ENCODE results near the gene FBXO10. TPM values are rescaled to one million over a fixed set of nuclear protein-coding genes. Genes with fewer than 3 reads are reported as not detected.
"Not testable (repeated sequence)": the region's sequence is repeated elsewhere in the genome, so short reads cannot be mapped to it uniquely, and the experiment has no call there.

Gene FBXO10
- total RNA-seq, 2 experiments from 2014 or later: 0.81 to 2.3 TPM

- Mint-ChIP-seq H3K27me3 (no peaks in the 10 kb centered on the region), H3K27ac (no peak overlapping the region), H3K9me3 (no peaks in the 10 kb centered on the region), H3K4me1 (ENCODE audit: low read depth) (no peaks in the 10 kb centered on the region), H3K36me3 (ENCODE audit: low read depth) (no peaks in the 10 kb centered on the region), H3K4me3 (no peak overlapping the region)
- no peaks in the 10 kb centered on the region for H3K4me1 ChIP-seq (ENCODE audit: insufficient read depth, low read length)
- DNase-seq (no peak), ATAC-seq (ENCODE audit: poor library complexity) (no peak)
- H3K27me3 ChIP-seq (ENCODE audit: control insufficient read depth in 1 of 2, insufficient read depth in 2 of 2, low read length in 2 of 2): no peaks in the 10 kb centered on the region
- no peak overlapping the region for H3K27ac ChIP-seq (ENCODE audit: low read depth in 1 of 2, low read length in 2 of 2)
- POLR2A ChIA-PET: no interaction called here
- intact Hi-C loops (cut with DNase I, micrococcal nuclease): no loop called here
- no peak overlapping the region for H3K4me3 ChIP-seq (ENCODE audit: low read length)
- H3K9me3 ChIP-seq (ENCODE audit: control insufficient read depth in 1 of 2, insufficient read depth in 1 of 2, low read length in 2 of 2): no peaks in the 10 kb centered on the region
- no peaks in the 10 kb centered on the region for H3K36me3 ChIP-seq (ENCODE audit: insufficient read depth, low read length)
- CTCF ChIA-PET: interaction anchor here (1.6 kb wide), 1 partner anchor 10 kb away, joined by 3 read pairs; no protein-coding TSS in a partner anchor
- no peak for TF ChIP-seq CTCF (IDR thresholded peaks at IDR 0.05)
Observed at GRCh38 chr9:37515620-37516258, 60.4 kb downstream of the FBXO10 start.

DNA sequence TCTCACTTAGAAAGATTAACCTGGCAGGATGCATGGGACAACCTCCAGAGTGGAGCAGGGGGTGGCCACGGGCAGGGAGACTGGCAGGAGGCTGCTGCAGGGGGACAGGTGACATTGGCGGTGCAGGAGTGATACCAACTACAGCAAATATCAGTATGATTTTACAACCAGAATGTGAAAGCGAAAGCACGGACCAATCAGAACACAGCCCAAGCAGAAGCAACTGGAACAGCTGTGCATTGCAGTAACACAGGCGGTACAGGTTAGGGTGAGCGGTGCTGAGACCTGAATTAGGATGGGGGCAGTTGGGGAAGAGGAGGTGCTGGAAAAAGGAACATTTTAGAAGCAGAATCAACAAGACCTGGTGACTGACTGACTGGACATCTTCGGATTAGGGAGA is 61.2 kb downstream of the FBXO10 start:
- no peaks in the 10 kb centered on the region for H3K4me1 Mint-ChIP-seq (ENCODE audit: low read depth)
- ATAC-seq (ENCODE audit: poor library complexity) (no peak), DNase-seq (no peak)
- H3K27me3 Mint-ChIP-seq: no peaks in the 10 kb centered on the region
- H3K9me3 ChIP-seq (ENCODE audit: control insufficient read depth in 1 of 2, insufficient read depth in 1 of 2, low read length in 2 of 2): no peaks in the 10 kb centered on the region
- H3K4me1 ChIP-seq (ENCODE audit: insufficient read depth, low read length): no peaks in the 10 kb centered on the region
- H3K27ac ChIP-seq (ENCODE audit: low read depth in 1 of 2, low read length in 2 of 2): no peak overlapping the region
- H3K36me3 ChIP-seq (ENCODE audit: insufficient read depth, low read length): no peaks in the 10 kb centered on the region
- TF ChIP-seq CTCF (IDR thresholded peaks at IDR 0.05): no peak
- no peak overlapping the region for H3K4me3 Mint-ChIP-seq
- ChIA-PET CTCF (interaction anchor here (1.6 kb wide), 1 partner anchor 11 kb away, joined by 3 read pairs; no protein-coding TSS in a partner anchor), POLR2A (no interaction called here)
- intact Hi-C loops (cut with DNase I, micrococcal nuclease): no loop called here
- H3K4me3 ChIP-seq (ENCODE audit: low read length): no peak overlapping the region
- H3K27me3 ChIP-seq (ENCODE audit: control insufficient read depth in 1 of 2, insufficient read depth in 2 of 2, low read length in 2 of 2): no peaks in the 10 kb centered on the region
- no peaks in the 10 kb centered on the region for H3K36me3 Mint-ChIP-seq (ENCODE audit: low read depth)
- no peaks in the 10 kb centered on the region for H3K9me3 Mint-ChIP-seq
- H3K27ac Mint-ChIP-seq: no peak overlapping the region

- H3K27ac ChIP-seq (ENCODE audit: low read depth in 1 of 2, low read length in 2 of 2); H3K4me3 ChIP-seq (ENCODE audit: low read length); POLR2A ChIA-PET; H3K4me3 Mint-ChIP-seq; H3K27me3 Mint-ChIP-seq; H3K36me3 Mint-ChIP-seq (ENCODE audit: low read depth); H3K4me1 ChIP-seq (ENCODE audit: insufficient read depth, low read length); H3K27ac Mint-ChIP-seq; intact Hi-C loops (cut with DNase I, micrococcal nuclease); ATAC-seq (ENCODE audit: poor library complexity); H3K9me3 ChIP-seq (ENCODE audit: control insufficient read depth in 1 of 2, insufficient read depth in 1 of 2, low read length in 2 of 2); H3K9me3 Mint-ChIP-seq; H3K4me1 Mint-ChIP-seq (ENCODE audit: low read depth); H3K27me3 ChIP-seq (ENCODE audit: control insufficient read depth in 1 of 2, insufficient read depth in 2 of 2, low read length in 2 of 2); H3K36me3 ChIP-seq (ENCODE audit: insufficient read depth, low read length); DNase-seq: not testable (repeated sequence)
- CTCF ChIA-PET: interaction anchor here (1.6 kb wide), 1 partner anchor 12 kb away, joined by 3 read pairs; no protein-coding TSS in a partner anchor
Observed at GRCh38 chr9:37514415-37514814, 61.8 kb downstream of the FBXO10 start.

- ChIA-PET POLR2A (no interaction called here), CTCF (no interaction called here)
- H3K36me3 Mint-ChIP-seq (ENCODE audit: low read depth): peaks cover 6% of the 10 kb centered on the region
- no peaks in the 10 kb centered on the region for H3K4me1 Mint-ChIP-seq (ENCODE audit: low read depth)
- no peak overlapping the region for H3K27ac Mint-ChIP-seq
- intact Hi-C loops (cut with DNase I, micrococcal nuclease): no loop called here
- no peaks in the 10 kb centered on the region for H3K9me3 Mint-ChIP-seq
- H3K27ac ChIP-seq (ENCODE audit: low read depth in 1 of 2, low read length in 2 of 2): no peak overlapping the region
- peak in 3 of 14 experiments; percentile 19 to 60 (median 50) for DNase-seq
- H3K4me3 Mint-ChIP-seq: no peak overlapping the region
- H3K36me3 ChIP-seq (ENCODE audit: insufficient read depth, low read length): peaks cover 8% of the 10 kb centered on the region
- no peak for ATAC-seq (ENCODE audit: poor library complexity)
- H3K27me3 Mint-ChIP-seq: no peaks in the 10 kb centered on the region
- no peaks in the 10 kb centered on the region for H3K27me3 ChIP-seq (ENCODE audit: control insufficient read depth in 1 of 2, insufficient read depth in 2 of 2, low read length in 2 of 2)
- no peak for TF ChIP-seq CTCF (IDR thresholded peaks at IDR 0.05)
- no peak overlapping the region for H3K4me3 ChIP-seq (ENCODE audit: low read length)
- H3K4me1 ChIP-seq (ENCODE audit: insufficient read depth, low read length): peaks cover 8% of the 10 kb centered on the region
- H3K9me3 ChIP-seq (ENCODE audit: control insufficient read depth in 1 of 2, insufficient read depth in 1 of 2, low read length in 2 of 2): no peaks in the 10 kb centered on the region
Observed at GRCh38 chr9:37512437-37512836, 63.7 kb downstream of the FBXO10 start.
